GM21786 (cell line): ENCODE data around the gene KCNQ1.

Experiments
- ATAC-seq: cut with Tn5 transposase; IDR thresholded peaks from one replicate; pipeline ENCODE4 v1.9.1; 2021; ENCODE audit not compliant: unreplicated experiment

KCNQ1 gene

DNA sequence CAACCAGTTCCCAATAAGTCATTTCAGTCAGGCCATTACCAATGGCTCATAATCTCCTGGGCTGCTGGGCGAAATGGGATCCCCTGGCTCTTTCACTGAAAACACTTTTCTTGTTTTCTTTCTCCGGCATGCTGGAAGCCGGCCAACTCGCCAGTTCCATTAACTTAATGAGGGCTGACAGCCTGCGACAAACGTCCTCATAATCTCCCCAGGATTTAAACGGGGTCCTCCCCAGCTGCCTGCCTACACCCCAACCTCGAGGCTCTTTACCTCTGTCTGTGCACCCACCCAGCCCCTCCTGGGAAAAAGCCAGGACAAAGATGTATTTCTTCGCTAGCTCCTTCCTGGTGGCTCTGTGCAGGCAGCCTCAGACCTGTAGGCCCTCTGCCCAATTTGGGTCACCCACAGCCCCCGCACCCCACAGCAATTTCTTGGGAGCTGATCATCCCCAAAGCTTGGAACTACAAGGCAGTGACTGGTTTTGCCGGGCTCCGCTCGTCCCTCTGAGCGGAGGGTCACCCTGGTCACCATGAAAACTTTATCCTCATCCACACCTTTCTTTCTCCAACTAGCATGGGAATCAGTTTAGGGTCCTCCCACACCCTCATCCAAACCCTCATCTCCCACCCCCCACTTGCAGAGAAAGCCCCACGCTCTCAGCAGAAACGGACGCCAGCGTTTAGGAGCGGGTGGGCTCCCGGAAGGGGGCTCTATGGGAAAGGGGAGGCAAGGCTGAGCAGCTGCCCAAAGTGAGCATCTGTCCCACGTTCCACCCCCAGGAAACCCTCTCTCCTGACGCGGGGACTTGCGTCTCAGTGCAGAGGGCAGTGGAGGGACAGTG is 306.1 kb downstream of the KCNQ1 start:
- ATAC-seq = no peak

GRCh38 chr11:2751523-2752203 is 306.9 kb downstream of the KCNQ1 start:
- ATAC-seq = no peak

DNA sequence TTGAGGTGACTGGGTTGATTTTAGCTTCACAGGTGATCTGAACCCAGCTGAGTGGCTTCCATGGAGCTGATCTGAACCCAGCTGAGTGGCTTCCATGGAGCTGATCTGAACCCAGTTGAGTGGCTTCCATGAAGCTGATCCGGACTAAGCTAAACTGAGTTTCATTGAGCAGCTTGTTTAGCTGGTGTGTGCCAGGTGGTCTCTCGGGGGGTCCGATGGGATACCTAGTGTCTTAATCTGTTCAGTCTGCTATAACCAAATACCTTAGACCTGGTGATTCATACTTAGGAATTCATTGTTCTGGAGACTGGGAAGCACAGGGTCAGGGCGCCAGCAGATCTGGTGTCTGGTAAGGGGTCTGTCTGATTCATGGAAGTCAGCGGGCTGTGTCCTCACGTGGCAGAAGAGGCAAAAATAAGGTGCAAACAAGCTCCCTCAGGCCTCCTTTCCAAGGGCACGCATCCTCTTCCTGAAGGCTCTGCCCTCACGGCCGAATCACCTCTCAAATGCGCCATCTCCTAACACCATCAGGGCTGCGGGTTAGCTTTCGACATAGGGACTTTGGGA is 307.5 kb downstream of the KCNQ1 start:
- no peak for ATAC-seq

DNA sequence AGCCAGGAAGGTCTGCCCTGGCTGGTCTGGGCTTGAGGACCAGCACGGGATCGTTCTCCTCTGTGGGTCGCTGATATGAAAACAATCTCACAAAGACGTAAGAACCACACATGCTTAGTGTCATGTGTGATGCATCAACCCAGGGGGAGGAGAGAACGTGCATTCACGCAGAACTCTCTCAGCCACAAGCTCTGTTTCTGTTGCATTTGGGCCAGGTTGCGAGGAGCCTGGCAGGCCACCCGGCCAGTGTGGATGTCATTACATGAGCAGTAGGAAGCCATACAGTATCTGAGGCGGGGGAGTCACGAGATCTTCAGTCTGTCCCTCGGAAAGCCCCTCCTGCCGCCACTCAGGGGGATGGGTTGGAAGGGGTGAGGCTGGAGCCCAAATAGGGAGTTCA is 308.1 kb downstream of the KCNQ1 start:
- no peak for ATAC-seq

DNA sequence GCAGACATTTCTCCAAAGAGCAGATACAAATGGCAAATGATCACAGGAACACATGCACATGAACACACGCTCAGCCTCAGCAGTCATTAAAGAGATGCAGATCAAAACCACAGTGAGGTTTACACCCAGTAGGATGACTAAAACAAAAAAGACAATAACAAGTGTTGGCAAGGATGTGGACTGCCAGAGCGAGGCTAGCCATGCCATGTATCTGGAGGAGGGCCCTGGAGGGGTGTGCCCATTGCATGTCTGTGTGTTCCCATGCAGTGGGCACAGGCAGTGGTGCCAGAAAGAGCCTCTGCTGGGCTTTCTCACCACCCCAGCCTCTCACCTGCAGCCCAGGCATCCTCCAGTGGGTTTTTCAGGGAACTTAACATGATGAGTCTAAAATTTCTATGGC is 309.2 kb downstream of the KCNQ1 start:
- no peak for ATAC-seq

DNA sequence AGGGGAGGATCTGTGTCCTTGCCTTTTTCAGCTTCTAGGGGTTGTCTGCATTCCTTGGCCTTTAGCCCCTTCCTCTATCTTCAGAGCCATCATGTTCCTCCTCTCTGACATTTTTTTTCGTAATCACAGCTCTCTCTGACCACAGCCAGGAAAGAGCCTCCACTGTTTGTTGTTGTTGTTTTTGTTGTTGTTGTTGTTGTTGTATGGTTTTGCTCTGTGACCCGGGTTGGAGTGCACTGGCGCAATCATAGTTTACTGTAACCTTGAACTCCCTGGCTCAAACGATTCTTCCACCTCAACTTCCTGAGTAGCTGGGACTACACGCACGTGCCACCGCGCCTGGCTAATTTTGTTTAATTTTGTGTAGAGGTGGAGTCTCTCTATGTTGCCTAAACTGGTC is 310.3 kb downstream of the KCNQ1 start:
- ATAC-seq = no peak

- no peak for ATAC-seq
These were observed 313.9 kb downstream of the KCNQ1 start for GRCh38 chr11:2758751-2759150.

GRCh38 chr11:2759228-2760195 is 314.7 kb downstream of the KCNQ1 start:
- no peak for ATAC-seq

DNA sequence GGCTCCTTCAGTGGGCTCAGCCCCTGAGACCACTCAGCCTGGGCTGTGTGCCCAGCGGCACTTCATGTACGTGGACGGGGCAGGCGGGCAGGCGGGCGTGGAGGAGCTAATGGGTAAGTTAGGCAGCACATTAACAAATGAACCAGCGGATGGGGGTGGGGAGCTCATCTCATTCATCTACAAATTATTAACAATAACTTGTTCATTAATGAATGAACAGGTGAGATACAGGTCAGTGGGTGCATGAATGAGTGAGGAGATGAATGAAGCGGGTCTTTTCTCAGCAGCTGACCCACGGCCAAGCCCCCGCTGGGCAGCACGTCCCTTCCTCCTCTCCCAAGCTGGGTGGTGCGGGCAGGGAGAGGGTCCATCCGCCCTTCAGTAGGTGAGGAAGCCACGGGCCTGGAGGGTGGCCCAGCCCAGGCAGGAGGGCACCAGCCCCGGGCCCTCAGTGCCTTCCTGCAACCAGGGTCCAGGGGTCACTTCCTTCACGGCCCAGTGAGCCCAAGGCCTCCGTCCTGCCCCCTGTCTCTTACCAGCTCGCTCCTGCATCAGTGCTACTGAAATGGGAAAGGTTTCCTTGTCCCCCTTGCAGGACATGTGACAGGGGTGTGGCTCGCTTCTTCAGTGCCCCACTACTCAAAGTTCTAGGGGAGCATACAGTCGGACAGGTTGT is 315.5 kb downstream of the KCNQ1 start:
- ATAC-seq = no peak

GRCh38 chr11:2761131-2762030 is 316.6 kb downstream of the KCNQ1 start:
- ATAC-seq = no peak

DNA sequence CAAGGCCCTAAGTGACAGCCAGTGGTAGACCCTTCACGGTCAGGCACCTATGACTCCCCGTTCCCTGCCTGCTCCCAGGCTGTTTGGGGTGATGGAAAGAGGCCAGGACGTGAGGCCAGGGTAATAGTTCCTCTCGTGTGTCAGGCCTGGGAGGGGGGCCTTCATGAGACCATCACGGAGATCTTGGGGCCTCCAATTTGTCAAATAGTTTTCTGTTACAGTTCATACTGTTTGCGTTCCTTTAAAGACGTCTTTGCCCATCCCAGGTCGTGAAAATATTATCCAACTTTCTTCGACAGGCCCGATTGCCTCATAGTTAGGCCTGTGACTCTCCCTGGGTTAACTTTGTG is 317.2 kb downstream of the KCNQ1 start:
- no peak for ATAC-seq

- no peak for ATAC-seq
These were observed 317.6 kb downstream of the KCNQ1 start for GRCh38 chr11:2762451-2762850.

- ATAC-seq = no peak
These were observed 319.2 kb downstream of the KCNQ1 start for GRCh38 chr11:2763984-2764383.

DNA sequence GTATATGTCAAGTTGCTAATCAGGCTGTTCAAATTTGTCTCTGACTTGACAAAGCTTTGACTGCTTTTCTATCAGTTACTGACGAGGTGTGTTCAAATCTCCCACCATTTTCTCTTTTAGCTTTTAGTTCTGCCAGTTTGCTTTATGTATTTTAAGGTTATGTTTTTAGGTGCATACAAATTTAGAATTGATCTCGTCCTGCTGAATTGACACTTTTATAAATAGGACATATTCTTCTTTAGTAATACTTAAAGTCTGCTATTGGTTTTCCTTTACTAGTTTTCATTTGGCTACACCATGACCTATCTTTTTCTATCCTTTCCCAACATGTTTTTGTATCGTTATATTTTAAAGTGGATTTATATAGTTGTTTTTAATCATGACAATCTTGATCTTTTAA is 320.7 kb downstream of the KCNQ1 start:
- ATAC-seq = no peak

DNA sequence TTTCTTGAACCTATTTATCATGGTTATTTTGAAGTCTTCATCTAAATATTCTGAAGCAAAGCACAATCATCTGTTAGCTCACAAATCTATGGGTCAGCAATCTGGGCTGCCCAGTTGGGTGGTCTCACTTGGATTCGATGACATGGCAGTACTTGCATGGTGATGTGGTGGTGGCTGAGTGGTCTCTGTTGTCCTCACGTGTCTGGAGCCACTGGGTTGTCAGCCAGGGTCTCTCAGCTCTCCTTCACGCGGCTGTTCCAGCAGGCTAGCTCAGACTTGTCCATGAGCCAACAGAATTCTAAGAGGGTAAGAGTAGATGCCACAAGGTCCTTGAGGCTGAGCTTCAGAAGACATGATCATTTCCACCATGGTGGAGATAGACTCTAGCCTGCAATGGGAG is 321.4 kb downstream of the KCNQ1 start:
- no peak for ATAC-seq

GRCh38 chr11:2767071-2767470 is 322.3 kb downstream of the KCNQ1 start:
- no peak for ATAC-seq

GRCh38 chr11:2767801-2768200 is 323.0 kb downstream of the KCNQ1 start:
- no peak for ATAC-seq

DNA sequence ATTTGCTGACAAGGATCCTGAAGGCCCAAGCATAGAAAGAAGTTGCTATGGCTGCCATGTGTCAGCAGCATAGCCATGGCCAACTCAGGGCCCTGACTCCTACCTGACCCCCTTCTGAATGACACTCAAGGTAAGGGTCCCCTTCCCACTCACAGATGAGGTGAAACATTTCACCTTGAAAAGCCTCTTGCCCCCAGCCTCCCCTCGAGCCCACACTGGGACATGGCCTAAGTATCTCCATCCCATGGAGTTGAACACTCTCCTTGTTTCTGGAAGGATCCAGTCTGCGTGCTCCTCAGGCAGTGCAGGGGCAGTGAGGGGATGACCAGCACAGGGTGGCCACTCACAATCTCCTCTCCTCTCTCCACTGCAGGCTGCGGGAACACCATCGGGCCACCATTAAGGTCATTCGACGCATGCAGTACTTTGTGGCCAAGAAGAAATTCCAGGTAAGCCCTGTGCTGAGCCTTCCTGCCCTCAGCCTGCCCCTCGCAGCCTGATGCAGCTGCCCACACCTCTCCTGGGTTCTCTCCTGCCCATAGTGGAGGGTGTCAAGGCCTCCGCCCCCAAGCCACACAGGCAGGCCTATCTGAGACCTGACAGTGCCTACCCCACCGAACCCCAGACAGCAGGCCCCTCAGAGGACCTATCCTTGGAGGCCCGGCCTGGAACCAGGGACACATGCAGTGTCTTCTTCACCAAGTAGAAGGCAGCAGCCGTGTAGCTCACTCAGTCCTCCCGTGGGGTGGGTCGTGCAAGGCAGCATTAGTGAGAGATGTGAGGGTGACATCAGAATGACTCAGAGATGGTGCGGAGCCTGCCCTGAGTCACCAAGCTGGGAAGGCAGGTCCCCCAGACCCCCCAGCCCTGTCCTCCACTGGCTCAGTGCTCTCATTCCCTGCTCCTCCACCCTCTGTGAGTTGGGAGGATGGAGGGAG is 323.9 kb downstream of the KCNQ1 start:
- no peak for ATAC-seq
